GM19035 (cell line): ENCODE results near the gene NUDT4.
"Not testable (repeated sequence)": the region's sequence is repeated elsewhere in the genome, so short reads cannot be mapped to it uniquely, and the experiment has no call there.

Experiments
- ATAC-seq: cut with Tn5 transposase; IDR thresholded peaks from one replicate; pipeline ENCODE4 v1.9.1; 2021; ENCODE audit not compliant: unreplicated experiment

The NUDT4 gene

GRCh38 chr12:93366422-93366821, 11.3 kb upstream of the NUDT4 start:
- ATAC-seq = no peak

DNA sequence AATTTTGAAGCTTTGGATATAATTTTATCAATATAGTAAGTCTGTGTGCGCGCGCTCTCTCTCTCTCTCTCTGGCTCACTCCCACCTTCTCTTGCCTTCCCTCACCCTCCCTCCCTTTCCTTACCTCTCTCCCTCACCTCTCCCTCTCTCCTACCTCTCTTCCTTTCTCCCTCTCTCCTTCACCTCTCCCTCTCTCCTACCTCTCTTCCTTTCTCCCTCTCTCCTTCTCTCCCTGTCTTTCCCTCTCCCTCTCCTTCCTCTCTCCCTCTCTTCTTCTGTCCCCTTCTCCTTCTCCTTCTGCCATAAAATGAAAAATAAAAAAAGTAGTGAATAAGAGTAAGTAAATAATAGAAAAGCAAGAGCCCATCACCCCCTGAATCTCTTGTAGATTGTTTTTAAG, 9.0 kb upstream of the NUDT4 start:
- ATAC-seq = no peak

DNA sequence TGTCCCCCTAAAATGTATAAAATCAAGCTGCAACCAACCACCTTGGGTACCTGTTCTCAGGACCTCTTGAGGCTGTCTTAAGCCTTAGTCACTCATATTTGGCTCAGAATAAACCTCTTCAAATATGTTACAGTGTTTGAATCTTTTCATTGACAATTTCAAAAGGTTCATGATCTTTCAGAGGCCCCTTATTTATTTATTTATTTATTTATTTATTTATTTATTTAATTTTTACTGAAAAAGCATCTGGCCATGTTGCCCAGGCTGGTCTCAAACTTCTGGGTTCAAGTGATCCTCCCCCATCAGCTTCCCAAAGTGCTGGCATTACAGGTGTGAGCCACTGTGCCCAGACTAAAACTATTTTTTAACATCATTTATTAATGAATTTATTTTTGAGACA, 8.2 kb upstream of the NUDT4 start:
- no peak for ATAC-seq

GRCh38 chr12:93370947-93371346, 6.8 kb upstream of the NUDT4 start:
- ATAC-seq = no peak

- no peak for ATAC-seq
These were observed 3.6 kb upstream of the NUDT4 start for GRCh38 chr12:93373961-93374656.

- ATAC-seq = no peak
These were observed 1.8 kb upstream of the NUDT4 start for GRCh38 chr12:93375906-93376305.

DNA sequence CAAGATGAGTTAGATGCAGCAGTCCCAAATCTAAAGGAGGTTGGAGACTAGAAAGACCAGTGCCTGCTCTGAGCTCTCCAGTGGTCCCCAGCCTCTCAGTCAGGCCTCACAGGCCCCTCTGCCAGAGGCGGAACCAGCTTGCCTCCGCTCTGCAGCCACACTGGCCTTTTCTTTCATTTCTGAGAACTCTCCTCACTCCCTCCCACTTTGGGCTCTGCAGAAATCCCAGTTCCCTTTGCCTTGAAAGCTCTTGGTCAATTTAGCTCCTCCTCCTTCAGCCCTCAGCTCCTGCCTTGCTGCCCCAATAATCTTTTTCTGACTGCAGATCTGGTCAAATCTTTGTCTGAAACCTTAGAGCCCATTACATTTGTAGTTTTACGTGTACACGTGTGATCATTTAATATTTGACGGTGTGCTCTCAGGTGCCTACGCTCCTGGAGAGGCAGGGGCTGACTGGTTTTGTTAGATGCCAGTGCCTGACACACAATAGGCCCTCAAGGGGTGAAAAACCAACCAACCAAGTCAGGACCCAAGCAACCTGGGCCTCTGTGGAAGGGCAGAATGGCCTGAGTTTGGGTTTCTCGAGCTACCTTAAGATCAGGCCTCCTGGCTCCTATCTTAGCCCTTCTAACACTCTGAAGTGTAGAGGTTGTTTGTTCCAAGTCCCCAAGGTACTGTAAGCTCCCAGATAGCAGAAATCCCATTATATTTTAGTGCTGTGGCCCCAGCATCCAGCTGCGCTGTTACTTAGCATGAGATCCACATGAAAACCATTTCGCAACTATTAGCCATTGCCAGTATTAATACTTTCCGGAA, 1.1 kb upstream of the NUDT4 start:
- no peak for ATAC-seq

- peak; percentile 30 for ATAC-seq
These were observed 672 bp downstream of the NUDT4 start for GRCh38 chr12:93378196-93378997.

- ATAC-seq = no peak
These were observed 1.2 kb downstream of the NUDT4 start for GRCh38 chr12:93378998-93379325.

GRCh38 chr12:93379326-93379980, 1.7 kb downstream of the NUDT4 start:
- no peak for ATAC-seq

- no peak for ATAC-seq
These were observed 2.2 kb downstream of the NUDT4 start for GRCh38 chr12:93379981-93380361.

- no peak for ATAC-seq
These were observed 2.9 kb downstream of the NUDT4 start for GRCh38 chr12:93380480-93381121.

- ATAC-seq = no peak
These were observed 3.6 kb downstream of the NUDT4 start for GRCh38 chr12:93381161-93381975.

GRCh38 chr12:93381976-93382437, 4.3 kb downstream of the NUDT4 start:
- not testable (repeated sequence) for ATAC-seq

GRCh38 chr12:93387780-93388179, 10.1 kb downstream of the NUDT4 start:
- no peak for ATAC-seq

DNA sequence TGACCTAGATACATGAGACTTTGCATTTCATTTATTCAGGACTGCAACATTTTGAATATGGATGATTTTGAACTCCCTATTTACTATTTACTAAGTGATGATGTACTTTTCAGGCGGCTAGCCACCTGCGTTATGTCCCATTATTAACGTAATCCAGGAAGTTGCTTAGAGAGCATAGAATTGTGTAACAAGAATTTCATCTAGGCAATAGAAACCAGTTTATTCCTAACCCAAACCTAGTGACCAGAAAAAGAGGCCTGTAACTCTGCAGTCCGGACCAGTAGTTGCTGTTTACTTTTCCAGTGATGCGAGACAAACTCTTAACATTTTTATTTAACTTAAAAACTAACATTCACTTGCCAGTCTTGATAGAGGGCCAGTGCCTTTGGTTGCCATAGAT, 12.3 kb downstream of the NUDT4 start:
- ATAC-seq = no peak

GRCh38 chr12:93390549-93391297, 13.0 kb downstream of the NUDT4 start:
- no peak for ATAC-seq

- ATAC-seq = no peak
These were observed 15.7 kb downstream of the NUDT4 start for GRCh38 chr12:93393425-93393824.

DNA sequence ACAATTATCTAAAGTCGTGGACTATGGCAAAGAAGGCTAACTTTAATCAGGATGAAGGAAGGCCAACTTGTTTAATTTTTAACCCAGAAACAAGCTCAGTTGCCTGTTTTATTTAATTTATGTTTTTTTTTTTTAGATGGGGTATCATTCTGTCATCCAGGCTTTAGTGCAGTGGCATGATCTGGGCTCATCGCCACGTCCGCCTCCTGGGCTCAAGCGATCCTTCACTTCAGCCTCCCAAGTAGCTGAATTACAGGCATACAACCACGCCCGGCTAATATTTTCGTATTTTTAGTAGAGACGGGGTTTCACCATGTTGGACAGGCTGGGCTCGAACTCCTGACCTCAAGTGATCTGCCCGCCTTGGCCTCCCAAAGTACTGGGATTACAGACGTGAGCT, 19.7 kb downstream of the NUDT4 start:
- no peak for ATAC-seq
